Suppressor macrophage treated with lipopolysaccharide for 4 hours (primary cell): ENCODE measurements around the gene LILRA6.
"Not testable (repeated sequence)": the region's sequence is repeated elsewhere in the genome, so short reads cannot be mapped to it uniquely, and the experiment has no call there.

Experiments
- DNase-seq: peaks from one replicate; pipeline ENCODE4 v3.0.0-alpha.2; 2020

Gene LILRA6

DNA sequence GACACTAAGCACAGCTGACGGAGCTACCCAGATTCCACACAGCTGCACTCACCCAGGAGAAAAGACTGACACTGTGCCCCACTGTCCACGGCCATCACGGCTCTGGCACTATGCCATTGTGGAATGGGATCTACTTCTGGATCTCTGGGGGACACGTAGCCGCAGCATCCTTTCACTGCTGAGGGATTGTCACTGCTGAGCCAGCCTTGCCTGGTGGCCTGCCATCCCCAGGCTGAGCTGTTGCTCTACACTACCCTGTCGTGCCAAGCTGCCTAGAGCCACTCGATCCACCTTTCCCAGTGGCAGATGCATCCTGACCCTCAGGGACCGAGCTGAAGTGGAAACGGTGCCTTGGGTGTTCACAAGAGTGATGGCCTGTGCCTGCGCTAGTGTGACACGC is 19.5 kb upstream of the LILRA6 start:
- DNase-seq = no peak

GRCh38 chr19:54257116-54257480 is 14.5 kb upstream of the LILRA6 start, which contains the start of gene LILRB5:
Gene LILRB5, minus strand, starts transcription at chr19:54257273. Its CDS starts 80 bp downstream, at chr19:54257193.
- peak; percentile 43 for DNase-seq

DNA sequence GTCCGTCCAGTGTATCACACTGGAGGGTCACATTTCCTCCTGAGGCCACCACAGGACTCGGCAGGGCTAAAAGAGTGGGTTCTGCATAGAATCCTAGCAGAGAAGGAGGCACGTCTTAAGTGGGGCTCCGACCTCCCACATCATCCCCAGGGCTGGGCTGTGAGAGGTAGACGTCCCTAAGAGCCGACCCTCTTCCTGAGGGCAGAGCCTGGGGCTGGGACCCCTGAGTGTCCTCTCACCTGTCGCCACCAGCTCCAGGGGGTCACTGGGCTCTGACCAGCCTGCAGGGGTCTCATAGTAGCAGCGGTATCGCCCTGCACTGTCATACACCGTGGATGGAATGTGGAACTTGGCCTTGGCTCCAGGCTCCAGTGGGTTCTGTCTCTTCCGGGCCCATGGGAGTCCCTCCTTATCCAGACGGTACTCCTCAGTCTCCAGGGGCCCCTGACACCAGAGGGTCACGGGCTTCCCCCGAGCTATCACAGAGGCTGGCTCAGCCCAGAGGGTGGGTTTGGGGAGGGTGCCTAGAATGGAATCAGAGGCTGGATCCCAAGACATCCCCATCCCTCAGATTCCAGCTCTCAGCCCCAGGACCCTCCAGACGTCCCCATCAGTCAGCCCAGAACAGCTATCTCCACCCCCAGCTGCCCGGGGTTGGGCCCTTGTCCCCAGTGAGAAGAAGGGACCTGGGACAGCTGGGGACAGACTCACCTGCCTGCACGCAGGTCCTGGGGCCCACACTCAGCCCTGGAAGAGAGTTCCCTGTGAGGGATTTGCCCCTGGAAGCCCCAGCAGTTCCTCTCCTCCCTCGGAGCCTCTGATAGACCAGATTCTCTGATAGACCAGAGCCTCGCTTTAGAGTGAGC is 13.9 kb upstream of the LILRA6 start:
- DNase-seq = no peak

- DNase-seq = peak; percentile 47
These were observed 12.7 kb upstream of the LILRA6 start for GRCh38 chr19:54255105-54255775.

DNA sequence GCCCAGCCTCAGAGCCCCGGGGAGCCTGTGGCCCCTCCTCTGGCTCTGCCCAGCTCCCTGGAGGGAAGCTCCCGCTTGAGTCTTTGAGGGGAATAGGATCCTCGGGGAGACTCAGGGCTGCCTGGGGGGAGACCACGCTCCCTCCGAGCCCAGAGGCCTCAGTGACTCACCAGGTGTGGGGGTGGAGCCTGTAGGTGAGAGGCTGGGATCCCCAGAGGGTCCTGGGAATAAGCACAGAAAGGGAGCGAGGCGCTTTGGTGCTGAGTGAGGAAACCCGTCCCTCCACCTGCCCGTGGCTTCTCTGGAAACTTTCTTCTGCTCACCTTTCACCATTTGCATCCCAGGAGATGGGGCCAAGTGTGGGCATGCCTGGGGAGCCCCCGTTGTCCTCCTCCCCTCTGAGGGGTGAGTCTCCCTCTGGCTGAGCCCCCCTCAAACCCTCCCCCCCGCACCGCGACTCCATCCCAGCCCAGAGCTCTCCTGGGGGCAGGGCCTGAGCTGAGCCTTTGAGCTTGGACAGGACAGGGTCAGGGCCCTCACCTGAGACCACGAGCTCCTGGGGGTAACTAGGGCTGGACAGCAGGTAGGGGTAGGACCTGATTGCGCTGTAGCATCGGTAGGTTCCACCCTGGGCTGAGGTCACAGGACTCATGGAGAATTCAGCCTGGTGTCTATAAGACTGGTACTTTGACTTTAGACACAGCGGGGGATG is 11.8 kb upstream of the LILRA6 start:
- DNase-seq = no peak

GRCh38 chr19:54253331-54254194 is 11.0 kb upstream of the LILRA6 start:
- no peak for DNase-seq

- no peak for DNase-seq
These were observed 10.3 kb upstream of the LILRA6 start for GRCh38 chr19:54252845-54253244.

- DNase-seq = no peak
These were observed 9.7 kb upstream of the LILRA6 start for GRCh38 chr19:54252243-54252642.

GRCh38 chr19:54248016-54248601 is 5.5 kb upstream of the LILRA6 start:
- peak; percentile 96 for DNase-seq

- DNase-seq = no peak
These were observed 4.7 kb upstream of the LILRA6 start for GRCh38 chr19:54247106-54247930.

DNA sequence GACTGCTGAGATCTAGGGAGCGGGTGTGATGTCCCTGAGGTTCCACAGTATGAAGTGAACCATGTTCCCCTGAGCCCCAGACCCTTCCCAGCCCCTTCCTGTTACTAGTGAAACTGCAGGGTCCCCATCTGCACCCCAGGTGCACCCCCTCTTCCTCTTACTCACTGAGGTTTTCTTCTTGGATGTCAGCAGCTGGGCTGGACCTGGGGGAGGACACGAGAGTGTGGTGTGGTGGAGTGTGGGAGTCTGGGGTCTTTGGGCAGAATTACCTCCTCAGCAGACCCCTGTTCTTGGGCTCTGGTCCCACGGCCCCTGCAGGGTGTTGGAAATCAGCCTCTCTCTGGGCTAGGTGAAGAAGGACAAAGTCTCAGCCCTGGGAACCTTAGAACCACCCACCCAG is 3.3 kb upstream of the LILRA6 start:
- no peak for DNase-seq

DNA sequence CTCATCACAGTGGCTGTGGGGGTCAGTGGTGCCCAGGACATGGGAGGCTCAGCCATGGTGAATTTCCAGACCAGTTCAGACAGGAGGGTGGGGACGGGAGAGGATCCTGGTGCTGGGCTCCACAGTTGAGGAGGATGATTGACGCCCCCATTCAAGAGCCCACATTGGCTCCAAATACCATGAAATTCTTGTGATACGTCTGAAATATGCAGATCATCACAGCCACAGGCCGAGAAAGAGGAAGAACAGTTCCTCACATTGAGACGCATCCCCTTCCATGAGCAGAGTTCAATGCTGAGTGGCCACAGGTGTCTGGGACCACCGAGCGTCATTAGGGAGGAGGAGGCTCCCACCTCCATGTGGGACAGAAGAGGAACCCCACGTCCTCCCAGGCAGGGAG is 1.2 kb upstream of the LILRA6 start:
- peak; percentile 60 for DNase-seq

DNA sequence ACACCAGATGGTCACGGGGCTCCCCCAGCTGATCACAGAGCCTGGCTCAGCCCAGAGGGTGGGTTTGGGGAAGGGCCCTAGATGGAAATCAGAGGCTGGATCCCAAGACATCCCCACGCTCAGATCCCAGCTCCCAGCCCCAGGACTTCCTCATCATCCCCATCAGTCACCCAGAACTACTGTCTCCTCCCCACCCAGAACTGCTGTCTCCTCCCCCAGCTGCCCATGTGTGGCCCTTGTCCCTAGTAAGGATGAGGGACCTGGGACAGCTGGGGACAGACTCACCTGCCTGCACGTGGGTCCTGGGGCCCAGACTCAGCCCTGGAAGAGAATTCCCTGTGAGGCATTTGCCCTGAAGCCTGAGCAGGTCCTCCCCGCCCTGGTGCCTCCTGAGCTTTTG is 356 bp downstream of the LILRA6 start:
- DNase-seq = peak; percentile 54

DNA sequence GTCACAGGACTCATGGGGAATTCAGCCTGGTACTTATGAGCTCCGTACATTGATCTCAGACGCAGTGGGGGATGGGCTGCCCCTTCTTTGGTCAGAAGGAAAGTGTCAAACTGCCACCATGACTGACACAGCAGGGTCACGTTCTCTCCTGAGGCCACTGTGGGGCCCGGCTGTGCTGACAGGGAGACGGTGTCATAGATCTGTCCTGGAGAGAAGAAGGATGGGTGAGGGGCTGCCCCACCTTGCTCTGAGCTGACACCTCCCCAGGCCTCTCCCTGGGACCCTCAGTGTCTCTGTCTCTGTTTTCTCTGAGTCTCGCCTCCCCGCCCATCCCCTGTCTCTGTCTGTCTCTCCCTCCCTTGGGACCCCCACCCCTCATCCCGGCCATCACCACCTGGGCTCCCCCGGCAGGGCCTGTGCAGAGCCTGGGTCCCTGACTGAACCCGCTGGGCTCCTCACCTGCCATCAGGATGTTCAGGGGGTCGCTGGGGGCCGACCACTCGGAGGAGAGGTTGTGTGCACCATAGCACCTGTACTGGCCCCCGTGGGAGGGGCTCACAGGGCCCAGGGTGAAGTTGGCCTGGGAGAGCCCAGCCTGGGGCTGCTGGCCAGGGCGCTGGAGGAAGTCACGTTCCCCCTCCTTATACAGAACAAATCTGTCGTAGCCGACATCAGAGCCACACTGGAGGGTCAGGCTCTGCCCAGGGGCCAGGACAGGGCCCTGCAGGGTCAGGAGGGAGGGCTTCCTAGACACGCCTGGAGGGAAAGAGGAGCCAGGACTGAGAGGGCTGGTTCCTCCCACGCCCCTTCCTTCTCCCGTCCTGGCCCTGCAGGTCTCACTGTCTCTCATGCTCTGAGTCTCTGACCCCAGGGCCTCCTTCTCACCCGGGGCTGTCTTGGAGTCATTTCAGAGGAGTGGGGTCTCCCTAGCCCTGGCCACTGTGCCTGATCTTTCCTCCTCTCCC is 1.9 kb downstream of the LILRA6 start:
- not testable (repeated sequence) for DNase-seq

- DNase-seq = not testable (repeated sequence)
These were observed 2.9 kb downstream of the LILRA6 start for GRCh38 chr19:54239491-54240371.

DNA sequence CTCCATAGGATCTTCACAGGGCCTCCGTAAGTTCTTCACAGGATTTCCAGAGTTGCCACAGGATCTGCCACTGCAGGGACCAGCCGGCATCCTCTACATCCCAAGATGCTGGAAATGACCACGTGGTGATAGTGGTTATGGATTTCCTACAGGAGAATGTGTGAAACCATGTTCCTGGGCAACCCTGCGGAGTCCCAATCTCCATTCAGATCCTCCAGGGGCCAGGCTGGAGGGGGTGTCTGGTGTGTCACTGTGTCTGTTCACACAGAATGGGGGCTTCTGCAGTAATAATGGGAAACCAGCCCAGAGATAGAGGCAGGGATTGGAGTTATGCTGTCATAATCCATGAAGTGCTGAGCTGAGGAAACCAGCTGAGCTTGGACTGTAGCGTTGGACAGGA is 8.6 kb downstream of the LILRA6 start:
- no peak for DNase-seq

GRCh38 chr19:54231077-54231931 is 11.3 kb downstream of the LILRA6 start:
- DNase-seq = peak; percentile 74

- DNase-seq = no peak
These were observed 12.6 kb downstream of the LILRA6 start for GRCh38 chr19:54230031-54230430.
